Measurements from ENCODE around the gene TDRD10.

GRCh38 chr1:154469844-154470560 is 32.0 kb upstream of the TDRD10 start:
- no peak for TF ChIP-seq CTCF (IDR thresholded peaks at IDR 0.05)
- no peak for TF ChIP-seq POLR2AphosphoS5 (IDR thresholded peaks at IDR 0.05)
